ENCODE measurements around the gene PIK3C2G. TPM values are rescaled to one million over a fixed set of nuclear protein-coding genes. Genes with fewer than 3 reads are reported as not detected.

PIK3C2G gene
- total RNA-seq, 2 experiments from 2014 or later = not detected

DNA sequence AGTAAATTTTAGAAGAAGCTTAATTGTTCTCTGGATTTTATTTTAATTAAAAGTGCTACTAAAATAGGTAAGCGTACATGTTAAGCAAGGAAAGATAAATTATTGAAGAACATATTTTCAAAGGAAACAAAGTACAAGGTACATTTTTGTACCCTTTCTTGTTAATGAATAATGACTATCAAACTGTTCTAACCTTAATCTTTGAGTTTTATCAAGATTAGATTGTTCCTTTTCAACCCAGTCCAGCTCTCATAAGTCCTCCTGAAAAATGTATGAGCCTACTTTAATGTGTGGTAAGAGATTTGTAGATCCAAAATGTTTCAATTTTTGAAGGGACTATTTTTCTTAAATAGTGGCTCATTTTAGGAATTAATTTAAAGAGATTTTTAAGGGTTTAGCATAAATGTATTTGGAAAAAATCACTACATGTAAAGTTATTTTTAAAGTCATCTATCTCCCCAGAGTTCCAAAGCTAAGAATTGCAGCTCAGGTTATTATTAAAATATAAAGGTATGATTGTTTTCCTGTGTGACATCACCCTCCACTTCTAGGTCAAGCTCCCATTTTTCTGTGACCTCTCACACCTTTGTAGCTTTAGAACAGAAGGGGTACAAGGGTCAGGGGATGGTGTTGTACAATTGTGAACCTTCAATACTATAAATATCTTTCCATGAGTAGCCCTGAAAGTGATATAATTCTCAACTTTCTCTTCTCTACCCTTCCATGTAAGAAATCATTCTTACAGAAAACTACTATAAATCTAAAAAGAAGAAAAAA, 1.2 kb upstream of the PIK3C2G start:
- Mint-ChIP-seq H3K36me3 (no peaks in the 10 kb centered on the region), H3K9me3 (ENCODE audit: low read depth) (no peaks in the 10 kb centered on the region), H3K4me1 (no peaks in the 10 kb centered on the region), H3K27ac (no peak overlapping the region), H3K4me3 (no peak overlapping the region), H3K27me3 (no peaks in the 10 kb centered on the region)
- CTCF ChIA-PET = no interaction called here
- ATAC-seq (no peak), DNase-seq (no peak)

DNA sequence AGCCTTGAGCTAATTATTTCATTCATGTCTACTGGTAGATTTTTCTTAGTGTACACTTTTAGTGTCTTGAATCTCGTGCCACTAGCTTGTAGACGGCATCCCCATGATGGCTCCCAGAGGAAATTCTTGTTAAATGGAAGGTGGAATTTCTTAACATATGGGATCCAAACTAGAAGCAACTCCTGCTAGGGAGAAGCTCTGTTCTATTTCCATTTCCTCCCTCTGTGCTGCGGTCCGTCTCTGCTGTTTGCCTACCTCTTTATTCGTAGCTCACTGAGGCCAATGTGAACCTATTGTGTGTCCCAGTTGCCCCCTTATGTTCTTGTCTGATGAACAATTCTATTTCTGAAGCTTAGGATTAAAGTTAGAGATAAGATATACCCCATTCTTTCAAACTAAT, 588 bp downstream of the PIK3C2G start:
- DNase-seq (no peak), ATAC-seq (no peak)
- no peaks in the 10 kb centered on the region for H3K27me3 Mint-ChIP-seq
- no peak overlapping the region for H3K27ac Mint-ChIP-seq
- CTCF ChIA-PET = interaction anchor here (0.6 kb wide), 1 partner anchor 99 kb away, joined by 3 read pairs; no protein-coding TSS in a partner anchor
- no peak overlapping the region for H3K4me3 Mint-ChIP-seq
- no peaks in the 10 kb centered on the region for H3K36me3 Mint-ChIP-seq
- H3K4me1 Mint-ChIP-seq = no peaks in the 10 kb centered on the region
- H3K9me3 Mint-ChIP-seq (ENCODE audit: low read depth) = no peaks in the 10 kb centered on the region

DNA sequence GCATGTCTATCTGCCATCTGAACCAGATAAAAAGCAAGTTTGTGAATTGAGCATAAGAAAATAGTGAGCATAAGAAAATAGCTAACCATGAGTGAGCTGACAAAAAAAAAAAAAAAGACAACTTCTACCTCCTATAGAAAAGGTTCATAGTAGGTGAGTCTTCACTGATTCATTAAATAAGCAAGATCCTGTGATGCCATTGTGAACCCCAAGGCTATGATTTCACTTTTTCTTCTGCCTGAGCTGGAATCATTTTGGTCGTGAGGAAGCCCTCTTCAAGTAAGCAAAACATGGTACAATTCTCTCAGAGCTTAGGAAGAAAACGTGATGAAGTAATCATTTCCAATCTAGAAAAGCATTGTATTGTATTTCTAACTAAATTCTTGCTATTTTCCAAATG, 1.2 kb downstream of the PIK3C2G start:
- no peaks in the 10 kb centered on the region for H3K27me3 Mint-ChIP-seq
- DNase-seq (no peak), ATAC-seq (no peak)
- H3K9me3 Mint-ChIP-seq (ENCODE audit: low read depth) = no peaks in the 10 kb centered on the region
- no peaks in the 10 kb centered on the region for H3K36me3 Mint-ChIP-seq
- CTCF ChIA-PET = interaction anchor here (0.6 kb wide), 1 partner anchor 99 kb away, joined by 3 read pairs; no protein-coding TSS in a partner anchor
- H3K4me3 Mint-ChIP-seq = no peak overlapping the region
- no peaks in the 10 kb centered on the region for H3K4me1 Mint-ChIP-seq
- H3K27ac Mint-ChIP-seq = no peak overlapping the region

GRCh38 chr12:18264581-18265075, 3.3 kb downstream of the PIK3C2G start:
- H3K36me3 Mint-ChIP-seq = no peaks in the 10 kb centered on the region
- CTCF ChIA-PET = no interaction called here
- no peak overlapping the region for H3K4me3 Mint-ChIP-seq
- H3K4me1 Mint-ChIP-seq = no peaks in the 10 kb centered on the region
- DNase-seq (no peak), ATAC-seq (no peak)
- no peaks in the 10 kb centered on the region for H3K9me3 Mint-ChIP-seq (ENCODE audit: low read depth)
- H3K27ac Mint-ChIP-seq = no peak overlapping the region
- H3K27me3 Mint-ChIP-seq = no peaks in the 10 kb centered on the region

DNA sequence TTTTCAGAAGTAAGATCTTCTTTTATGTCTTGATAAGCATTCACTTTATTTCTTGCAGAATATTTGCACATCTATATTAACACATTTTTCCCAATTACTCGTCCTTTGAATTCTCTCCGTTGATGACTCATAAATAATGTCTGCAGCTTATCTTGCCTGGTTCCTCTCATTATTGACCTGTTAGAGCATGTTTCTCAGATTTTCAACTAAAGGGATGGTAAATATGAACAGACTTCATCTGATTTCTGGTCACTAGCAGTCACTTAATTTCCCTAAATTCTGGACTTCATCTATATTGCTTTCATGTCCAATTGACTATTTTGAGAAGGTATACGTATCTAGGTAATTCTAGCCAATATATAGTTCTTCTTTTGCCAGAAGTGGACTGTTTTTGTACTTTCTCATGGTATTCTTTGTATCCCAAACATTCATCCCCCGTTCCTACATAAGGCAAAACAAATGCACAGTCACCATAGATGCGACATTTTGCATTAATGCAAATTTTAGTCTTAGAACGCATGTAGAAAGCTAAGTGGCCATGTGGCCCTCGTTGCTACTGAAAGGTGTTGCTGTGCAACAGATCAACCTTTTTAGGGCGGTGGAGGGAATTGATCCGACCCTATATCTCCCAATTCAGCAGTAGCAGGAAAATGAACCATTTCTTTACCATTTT, 6.2 kb downstream of the PIK3C2G start:
- ATAC-seq (no peak), DNase-seq (no peak)
- H3K27ac Mint-ChIP-seq = no peak overlapping the region
- H3K27me3 Mint-ChIP-seq = no peaks in the 10 kb centered on the region
- no peaks in the 10 kb centered on the region for H3K9me3 Mint-ChIP-seq (ENCODE audit: low read depth)
- H3K4me1 Mint-ChIP-seq = no peaks in the 10 kb centered on the region
- H3K36me3 Mint-ChIP-seq = no peaks in the 10 kb centered on the region
- CTCF ChIA-PET = no interaction called here
- no peak overlapping the region for H3K4me3 Mint-ChIP-seq

DNA sequence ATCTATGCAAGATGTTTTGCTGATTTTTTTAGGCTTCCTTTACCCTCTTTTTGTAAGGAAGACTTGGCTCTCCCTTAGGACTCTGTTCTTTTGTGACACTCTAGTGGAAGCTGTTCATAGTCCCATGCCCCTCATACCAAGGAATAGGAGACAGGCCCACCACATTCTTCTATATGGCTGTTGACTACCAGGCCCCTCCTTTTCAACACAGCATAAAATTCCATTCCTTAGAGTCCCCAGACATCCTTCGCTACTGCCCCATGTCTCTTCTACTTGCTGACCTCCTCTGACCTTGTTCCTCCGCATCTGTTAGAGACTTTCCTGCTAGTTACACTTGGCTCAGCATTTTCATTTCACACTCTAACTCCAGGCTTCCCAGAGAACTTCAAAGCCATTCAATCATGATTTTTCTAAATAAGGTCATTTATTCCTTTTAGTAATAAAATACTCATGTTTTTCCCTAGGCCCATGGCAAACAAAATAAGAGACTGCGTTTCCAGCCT, 9.7 kb downstream of the PIK3C2G start:
- CTCF ChIA-PET = no interaction called here

DNA sequence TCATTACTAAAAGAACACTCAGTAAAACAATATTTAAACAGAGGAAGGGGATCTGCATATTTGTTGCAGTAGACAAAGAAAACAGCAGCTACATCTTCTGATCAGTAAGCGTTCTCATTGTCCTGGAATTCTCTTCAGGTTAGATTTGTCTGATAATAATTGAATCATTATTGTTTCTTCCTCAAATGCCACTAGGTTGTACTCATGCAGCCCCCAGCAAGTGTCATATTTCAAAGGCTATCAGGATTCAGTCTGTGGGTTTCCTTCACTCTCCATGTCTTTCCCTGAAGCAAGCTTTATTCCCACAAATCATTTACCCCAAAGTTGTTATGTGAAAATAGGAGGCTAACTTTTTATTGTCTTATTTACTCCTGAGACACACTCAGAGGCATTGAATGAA, 14.7 kb downstream of the PIK3C2G start:
- H3K4me1 Mint-ChIP-seq = no peaks in the 10 kb centered on the region
- no peak overlapping the region for H3K27ac Mint-ChIP-seq
- no peak overlapping the region for H3K4me3 Mint-ChIP-seq
- no peaks in the 10 kb centered on the region for H3K36me3 Mint-ChIP-seq
- H3K9me3 Mint-ChIP-seq (ENCODE audit: low read depth) = no peaks in the 10 kb centered on the region
- CTCF ChIA-PET = no interaction called here
- no peak for ATAC-seq
- DNase-seq = no peak
- H3K27me3 Mint-ChIP-seq = no peaks in the 10 kb centered on the region

More for the DNA sequence above, 9.7 kb downstream of the PIK3C2G start:
- Mint-ChIP-seq H3K4me3 (no peak overlapping the region), H3K9me3 (ENCODE audit: low read depth) (no peaks in the 10 kb centered on the region), H3K36me3 (no peaks in the 10 kb centered on the region), H3K4me1 (no peaks in the 10 kb centered on the region), H3K27ac (no peak overlapping the region), H3K27me3 (no peaks in the 10 kb centered on the region)
- DNase-seq (no peak), ATAC-seq (no peak)

- Mint-ChIP-seq H3K36me3 (no peaks in the 10 kb centered on the region), H3K4me3 (no peak overlapping the region), H3K4me1 (no peaks in the 10 kb centered on the region), H3K27me3 (no peaks in the 10 kb centered on the region), H3K27ac (no peak overlapping the region), H3K9me3 (ENCODE audit: low read depth) (no peaks in the 10 kb centered on the region)
- no peak for ATAC-seq
- CTCF ChIA-PET = no interaction called here
- no peak for DNase-seq
These were observed 15.9 kb downstream of the PIK3C2G start for GRCh38 chr12:18277196-18277595.

DNA sequence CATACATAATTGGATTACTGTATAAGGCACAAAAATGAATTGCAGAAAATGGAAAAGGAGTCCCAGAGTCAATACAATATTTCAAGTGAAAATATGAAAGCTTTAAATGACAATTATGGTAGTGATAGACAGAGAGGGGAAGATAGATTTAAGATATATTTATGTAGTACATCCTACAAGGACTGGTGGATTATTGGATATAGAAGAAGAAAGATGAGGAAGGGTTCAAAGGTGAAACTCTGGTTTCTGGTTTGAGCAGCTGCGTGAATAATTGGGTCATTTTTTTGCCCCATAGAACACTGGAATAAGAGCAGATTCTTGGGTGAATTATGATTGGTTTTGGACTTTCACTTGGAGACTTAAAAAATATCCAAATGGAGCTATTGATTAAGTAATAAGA, 19.4 kb downstream of the PIK3C2G start:
- Mint-ChIP-seq H3K36me3 (no peaks in the 10 kb centered on the region), H3K4me3 (no peak overlapping the region), H3K9me3 (ENCODE audit: low read depth) (peaks cover 3% of the 10 kb centered on the region), H3K27me3 (no peaks in the 10 kb centered on the region), H3K4me1 (no peaks in the 10 kb centered on the region), H3K27ac (no peak overlapping the region)
- CTCF ChIA-PET = no interaction called here
- ATAC-seq (no peak), DNase-seq (no peak)

GRCh38 chr12:18281941-18282340, 20.6 kb downstream of the PIK3C2G start:
- no peaks in the 10 kb centered on the region for H3K4me1 Mint-ChIP-seq
- no peak overlapping the region for H3K27ac Mint-ChIP-seq
- ATAC-seq (no peak), DNase-seq (no peak)
- no peaks in the 10 kb centered on the region for H3K36me3 Mint-ChIP-seq
- CTCF ChIA-PET = no interaction called here
- H3K4me3 Mint-ChIP-seq = no peak overlapping the region
- H3K9me3 Mint-ChIP-seq (ENCODE audit: low read depth) = peaks cover 3% of the 10 kb centered on the region
- no peaks in the 10 kb centered on the region for H3K27me3 Mint-ChIP-seq

- DNase-seq (no peak), ATAC-seq (no peak)
- no peaks in the 10 kb centered on the region for H3K36me3 Mint-ChIP-seq
- no peaks in the 10 kb centered on the region for H3K4me1 Mint-ChIP-seq
- no peaks in the 10 kb centered on the region for H3K27me3 Mint-ChIP-seq
- no peak overlapping the region for H3K27ac Mint-ChIP-seq
- H3K9me3 Mint-ChIP-seq (ENCODE audit: low read depth) = peaks cover 5% of the 10 kb centered on the region
- CTCF ChIA-PET = no interaction called here
- no peak overlapping the region for H3K4me3 Mint-ChIP-seq
These were observed 22.5 kb downstream of the PIK3C2G start for GRCh38 chr12:18283831-18284230.

- no peaks in the 10 kb centered on the region for H3K4me1 Mint-ChIP-seq
- ATAC-seq = no peak
These were observed 23.1 kb downstream of the PIK3C2G start for GRCh38 chr12:18284386-18284785.

GRCh38 chr12:18285161-18285560, 23.8 kb downstream of the PIK3C2G start:
- no peak for DNase-seq
- H3K4me3 Mint-ChIP-seq = no peak overlapping the region
- no peaks in the 10 kb centered on the region for H3K4me1 Mint-ChIP-seq
- CTCF ChIA-PET = no interaction called here
- ATAC-seq = no peak
- no peaks in the 10 kb centered on the region for H3K36me3 Mint-ChIP-seq
- no peaks in the 10 kb centered on the region for H3K27me3 Mint-ChIP-seq
- peaks cover 5% of the 10 kb centered on the region for H3K9me3 Mint-ChIP-seq (ENCODE audit: low read depth)
- H3K27ac Mint-ChIP-seq = no peak overlapping the region

More at GRCh38 chr12:18284386-18284785, 23.1 kb downstream of the PIK3C2G start:
- CTCF ChIA-PET = no interaction called here
- H3K36me3 Mint-ChIP-seq = no peaks in the 10 kb centered on the region
- no peaks in the 10 kb centered on the region for H3K27me3 Mint-ChIP-seq
- H3K4me3 Mint-ChIP-seq = no peak overlapping the region
- DNase-seq = no peak
- H3K9me3 Mint-ChIP-seq (ENCODE audit: low read depth) = peaks cover 5% of the 10 kb centered on the region
- H3K27ac Mint-ChIP-seq = no peak overlapping the region

GRCh38 chr12:18290386-18290785, 29.1 kb downstream of the PIK3C2G start:
- H3K27me3 Mint-ChIP-seq = no peaks in the 10 kb centered on the region
- CTCF ChIA-PET = interaction anchor here (1.4 kb wide), 1 partner anchor 132 kb away, joined by 3 read pairs; no protein-coding TSS in a partner anchor

More at GRCh38 chr12:18290386-18290785, 29.1 kb downstream of the PIK3C2G start:
- peaks cover 2% of the 10 kb centered on the region for H3K9me3 Mint-ChIP-seq (ENCODE audit: low read depth)
- DNase-seq = no peak
- H3K4me3 Mint-ChIP-seq = no peak overlapping the region
- no peaks in the 10 kb centered on the region for H3K4me1 Mint-ChIP-seq
- no peaks in the 10 kb centered on the region for H3K36me3 Mint-ChIP-seq
- H3K27ac Mint-ChIP-seq = no peak overlapping the region
- no peak for ATAC-seq
